ENCODE results near the gene IFT22. TPM values are rescaled to one million over a fixed set of nuclear protein-coding genes. Genes with fewer than 3 reads are reported as not detected.

Gene IFT22
- total and polyA plus RNA-seq, 7 donors = 18.7 to 42.2 (median 23.2) TPM

- no peaks in the 10 kb centered on the region for H3K36me3 ChIP-seq (ENCODE audit: insufficient read depth in 1 of 2, low read depth in 1 of 2)
- H3K4me3 ChIP-seq = no peak overlapping the region
- H3K27me3 ChIP-seq (ENCODE audit: insufficient read depth in 3 of 3, low read length in 2 of 3) = peaks cover 4 to 87% (median 37%) of the 10 kb centered on the region in 3 donors
- WGBS, 3 donors = 14 to 16% (median 15%) methylated on average over 32 to 40 of the region's 40 CpGs
- intact Hi-C loops (cut with DNase I) = no loop called here
- H3K4me1 ChIP-seq = no peaks in the 10 kb centered on the region
- no peak for ATAC-seq
- no peak overlapping the region for H3K27ac ChIP-seq
- H3K9me3 ChIP-seq = peaks cover 6% of the 10 kb centered on the region
- TF ChIP-seq CTCF (IDR thresholded peaks at IDR 0.05) = no peak
- peak in 1 of 2 donors; percentile 53 for DNase-seq
Observed at GRCh38 chr7:101303102-101303701, 18.4 kb downstream of the IFT22 start.

GRCh38 chr7:101302641-101303101, 18.9 kb downstream of the IFT22 start:
- Histone ChIP-seq H3K9me3 (peaks cover 6% of the 10 kb centered on the region), H3K4me3 (no peak overlapping the region), H3K27me3 (ENCODE audit: insufficient read depth in 3 of 3, low read length in 2 of 3) (peaks cover 4 to 93% (median 34%) of the 10 kb centered on the region in 3 donors), H3K4me1 (no peaks in the 10 kb centered on the region), H3K36me3 (ENCODE audit: insufficient read depth in 1 of 2, low read depth in 1 of 2) (no peaks in the 10 kb centered on the region), H3K27ac (no peak overlapping the region)
- TF ChIP-seq CTCF (IDR thresholded peaks at IDR 0.05) = no peak
- peak in 1 of 2 donors; percentile 41 for DNase-seq
- WGBS, 3 donors = 2 to 5% (median 5%) methylated on average over 32 to 37 of the region's 37 CpGs
- intact Hi-C loops (cut with DNase I) = no loop called here
- no peak for ATAC-seq

GRCh38 chr7:101300465-101301376, 20.9 kb downstream of the IFT22 start:
- Histone ChIP-seq H3K27ac (no peak overlapping the region), H3K4me3 (no peak overlapping the region), H3K4me1 (no peaks in the 10 kb centered on the region), H3K27me3 (ENCODE audit: insufficient read depth in 3 of 3, low read length in 2 of 3) (peaks cover 4 to 94% (median 36%) of the 10 kb centered on the region in 3 donors), H3K36me3 (ENCODE audit: insufficient read depth in 1 of 2, low read depth in 1 of 2) (no peaks in the 10 kb centered on the region), H3K9me3 (peaks cover 6% of the 10 kb centered on the region)
- TF ChIP-seq CTCF (IDR thresholded peaks at IDR 0.05) = no peak
- WGBS, 3 donors = 55 to 65% (median 60%) methylated on average over 16 of the region's 16 CpGs
- ATAC-seq (no peak), DNase-seq (no peak)
- intact Hi-C loops (cut with DNase I) = no loop called here

- 2% methylated on average over 54 to 72 of the region's 72 CpGs for WGBS, 3 donors
- Histone ChIP-seq H3K9me3 (peaks cover 6% of the 10 kb centered on the region), H3K36me3 (ENCODE audit: insufficient read depth in 1 of 2, low read depth in 1 of 2) (no peaks in the 10 kb centered on the region), H3K27ac (no peak overlapping the region), H3K27me3 (ENCODE audit: insufficient read depth in 3 of 3, low read length in 2 of 3) (peaks cover 4 to 92% (median 32%) of the 10 kb centered on the region in 3 donors), H3K4me3 (no peak overlapping the region), H3K4me1 (no peaks in the 10 kb centered on the region)
- TF ChIP-seq CTCF (IDR thresholded peaks at IDR 0.05) = no peak
- DNase-seq (no peak), ATAC-seq (no peak)
- intact Hi-C loops (cut with DNase I) = no loop called here
Observed at GRCh38 chr7:101299511-101300464, 21.8 kb downstream of the IFT22 start.

Data from psoas muscle (tissue), 8 donors.